Measurements from ENCODE around the gene CSMD2.

CSMD2 gene

DNA sequence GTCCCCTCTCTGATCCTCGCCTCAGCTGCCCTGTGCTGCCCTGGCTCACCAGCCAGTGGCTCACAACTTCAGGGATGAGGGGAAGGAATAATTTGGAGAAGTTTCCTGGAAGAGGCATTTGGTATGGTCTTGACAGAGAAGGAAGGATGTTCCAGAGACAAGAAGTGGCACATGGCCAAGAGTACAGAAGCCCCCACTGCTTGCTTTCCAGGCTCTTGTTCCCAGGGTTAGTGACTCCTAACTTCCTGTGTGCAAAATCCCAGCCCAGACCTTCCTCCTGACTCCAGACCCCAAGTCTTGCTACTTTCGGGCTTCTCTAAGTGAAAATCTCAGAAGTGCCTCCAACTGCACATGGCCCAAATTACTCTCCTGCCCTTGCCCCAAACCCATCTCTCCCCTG lies 215.5 kb downstream of the CSMD2 start:
- DNase-seq: no peak

DNA sequence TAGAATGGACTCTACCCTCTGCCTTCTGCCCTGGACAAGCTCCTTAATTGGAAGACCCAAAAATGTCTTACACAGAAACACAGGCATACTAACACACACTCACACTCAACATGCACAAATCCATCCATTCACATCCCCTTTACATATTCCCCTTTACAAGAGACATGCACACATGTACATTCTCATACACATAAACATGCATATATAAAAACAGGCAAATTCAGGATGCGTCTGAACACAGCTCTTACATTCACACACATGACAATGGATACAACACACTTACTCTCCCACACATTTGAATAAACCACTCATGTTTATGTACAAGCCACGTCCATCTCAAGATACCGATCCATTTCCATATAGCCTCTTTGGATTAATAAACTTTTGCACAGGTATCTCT lies 216.7 kb downstream of the CSMD2 start:
- no peak for DNase-seq

DNA sequence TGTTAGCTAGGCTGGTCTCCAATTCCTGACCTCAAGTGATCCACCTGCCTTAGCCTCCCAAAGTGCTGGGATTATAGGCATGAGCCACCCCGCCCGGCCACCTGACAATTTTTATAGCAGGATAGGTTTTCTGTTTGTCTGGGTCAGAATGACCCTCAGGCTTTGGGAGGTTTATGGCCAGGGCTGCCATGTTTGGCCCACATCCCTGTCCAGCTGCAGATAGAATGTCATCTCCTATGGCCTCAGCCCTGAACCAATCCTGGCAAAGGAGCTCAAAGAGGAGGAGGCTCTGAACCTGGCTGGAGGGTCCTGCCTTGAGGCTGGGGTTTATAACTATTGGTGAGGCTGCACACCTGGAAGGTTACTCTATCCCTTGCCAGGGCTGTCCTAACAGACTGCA lies 218.2 kb downstream of the CSMD2 start:
- no peak for DNase-seq

DNA sequence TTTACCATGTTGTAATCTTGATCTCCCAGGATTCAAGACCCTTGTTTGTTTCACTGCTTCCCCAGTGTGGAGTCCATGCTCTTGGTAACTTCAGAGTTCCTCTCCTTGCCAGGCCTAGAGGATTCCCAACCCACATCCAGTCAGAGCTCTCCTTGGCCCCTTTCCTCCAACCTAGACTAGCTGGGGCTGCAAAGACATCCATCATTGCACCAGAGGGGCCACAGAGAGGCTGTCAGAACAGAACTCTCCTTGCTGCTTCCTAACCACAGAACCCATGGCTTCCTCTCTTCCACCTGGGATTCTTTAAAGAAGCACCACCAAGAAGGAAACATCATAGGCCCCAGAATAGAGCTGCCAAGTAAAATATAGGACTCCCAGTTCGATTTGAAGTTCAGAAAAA lies 220.2 kb downstream of the CSMD2 start:
- DNase-seq: no peak

DNA sequence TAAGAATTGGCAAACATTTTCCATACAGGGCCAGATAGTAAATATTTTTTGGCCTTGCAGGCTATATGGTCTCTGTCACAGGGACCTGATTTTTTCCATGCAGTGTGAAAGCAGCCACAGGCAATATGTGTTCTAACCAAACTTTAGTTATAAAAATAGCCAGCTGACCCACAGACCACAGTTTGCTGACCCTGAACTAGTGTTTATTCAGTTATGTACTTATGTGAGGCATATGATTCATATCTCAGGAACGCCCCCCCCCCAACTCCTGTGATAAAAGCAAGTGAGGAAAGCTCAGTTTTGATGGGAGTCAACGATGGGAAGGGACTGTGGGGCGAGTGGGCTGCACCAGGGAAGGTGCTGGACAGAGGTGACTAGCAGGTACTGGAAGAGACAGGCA lies 221.1 kb downstream of the CSMD2 start:
- DNase-seq: no peak

DNA sequence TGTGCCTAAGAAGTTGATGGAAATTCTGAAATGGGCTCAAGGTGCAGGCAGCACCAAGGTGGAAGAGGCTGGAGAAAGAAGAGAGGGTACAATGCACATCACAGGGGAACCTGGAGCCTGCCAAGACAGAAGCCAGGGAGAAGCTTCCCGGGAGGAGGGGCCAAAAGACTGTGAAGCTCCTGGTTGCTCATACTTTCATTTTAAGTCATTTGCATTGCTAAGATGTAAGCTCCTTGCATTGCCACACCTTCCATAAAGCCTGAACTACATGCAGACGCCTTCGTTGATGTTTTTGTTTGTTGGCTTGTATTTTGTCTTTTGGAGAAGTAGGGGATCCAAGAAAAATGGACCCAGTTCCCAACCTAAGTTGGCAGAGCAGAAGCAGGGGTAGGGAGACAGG lies 232.2 kb downstream of the CSMD2 start:
- no peak for DNase-seq

DNA sequence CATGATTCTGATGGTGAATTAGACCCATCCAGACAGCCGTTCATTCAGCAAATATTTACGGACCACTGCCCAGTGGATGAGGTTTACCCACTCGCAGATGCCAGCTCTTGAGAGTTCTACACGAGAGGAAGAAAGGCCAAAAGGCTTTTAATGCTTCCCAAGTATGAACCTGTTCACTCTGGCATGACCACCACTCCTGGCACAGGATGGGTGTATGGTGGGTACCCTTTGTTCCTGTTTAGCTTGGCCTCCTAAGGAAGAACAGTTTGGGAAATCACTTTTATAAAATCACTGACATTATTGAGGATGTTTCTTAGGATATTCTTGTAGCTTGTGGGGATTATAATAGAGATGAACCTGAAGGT lies 233.9 kb downstream of the CSMD2 start:
- no peak for DNase-seq

DNA sequence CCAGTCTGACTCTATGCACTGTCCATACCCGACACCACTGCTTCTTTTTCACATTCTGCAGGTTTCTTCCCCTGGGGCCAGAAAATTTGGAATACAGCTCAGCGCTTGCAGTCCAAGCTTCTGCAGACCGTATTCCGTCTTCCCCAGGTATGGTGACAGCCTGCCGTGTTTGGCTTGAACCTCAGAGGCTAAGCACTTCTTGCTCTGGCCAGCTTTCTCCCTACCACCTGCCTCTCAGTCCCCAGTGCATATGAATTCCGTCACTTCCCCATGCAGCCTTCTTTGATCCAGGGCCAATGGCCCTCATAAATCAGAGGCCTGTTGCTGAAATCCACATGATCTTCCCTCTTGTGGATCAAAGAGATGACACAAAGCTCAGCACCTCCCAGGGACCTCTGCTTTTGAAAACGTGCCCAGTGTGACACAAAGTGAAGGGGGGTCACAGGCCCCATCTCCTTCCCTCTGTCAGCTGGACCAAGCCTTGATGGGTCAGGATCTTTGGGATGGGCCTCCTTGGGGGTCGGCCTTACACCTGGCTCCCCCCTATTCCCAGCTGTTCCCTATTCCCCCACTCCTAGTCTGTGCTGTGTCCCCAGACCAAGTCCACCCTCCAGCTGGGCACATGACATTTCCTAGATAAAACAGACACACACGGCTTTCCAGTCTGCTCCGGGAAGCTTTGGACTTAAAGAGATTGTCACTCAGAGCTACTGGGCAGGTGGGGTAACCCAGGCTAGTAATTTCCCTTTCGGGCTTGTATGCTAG lies 234.5 kb downstream of the CSMD2 start:
- no peak for DNase-seq

DNA sequence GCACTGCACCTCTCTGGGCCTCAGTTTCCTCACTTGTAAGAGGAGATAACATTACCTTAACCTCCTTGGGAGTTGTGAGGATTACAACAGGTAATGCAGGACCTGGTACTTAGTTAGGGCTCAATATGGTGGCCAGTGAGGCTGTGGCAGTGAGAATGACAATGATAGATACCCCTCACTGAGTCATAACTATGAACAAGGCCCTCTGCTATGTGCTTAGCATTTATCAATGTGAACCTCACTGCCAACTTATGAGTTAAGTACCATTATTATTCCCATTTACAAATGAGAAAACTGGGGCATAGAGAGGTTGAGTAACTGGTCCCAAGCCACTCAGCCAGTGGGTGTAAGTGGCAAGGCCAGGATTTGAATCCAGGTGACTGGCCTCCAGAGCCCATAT lies 236.8 kb downstream of the CSMD2 start:
- no peak for DNase-seq

DNA sequence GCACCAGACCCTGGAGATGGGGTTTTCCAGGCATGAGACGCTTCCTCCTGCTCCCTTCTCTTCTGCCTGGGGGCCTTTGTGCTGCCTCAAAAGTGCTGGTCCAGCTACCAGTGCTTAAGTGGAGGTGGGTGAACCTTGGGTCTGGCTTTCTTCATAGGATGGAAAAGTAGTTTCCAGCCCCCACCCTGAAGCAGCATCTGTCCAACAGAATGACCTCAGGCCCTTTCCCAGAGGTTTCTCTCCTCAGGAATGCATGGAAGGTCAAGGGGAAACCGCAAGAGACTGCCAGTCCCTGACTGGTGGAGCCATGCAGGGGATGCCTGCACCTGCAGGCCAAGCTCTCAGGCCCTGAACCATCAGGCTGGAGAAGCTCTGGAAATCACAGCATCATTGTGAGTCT lies 237.3 kb downstream of the CSMD2 start:
- no peak for DNase-seq

DNA sequence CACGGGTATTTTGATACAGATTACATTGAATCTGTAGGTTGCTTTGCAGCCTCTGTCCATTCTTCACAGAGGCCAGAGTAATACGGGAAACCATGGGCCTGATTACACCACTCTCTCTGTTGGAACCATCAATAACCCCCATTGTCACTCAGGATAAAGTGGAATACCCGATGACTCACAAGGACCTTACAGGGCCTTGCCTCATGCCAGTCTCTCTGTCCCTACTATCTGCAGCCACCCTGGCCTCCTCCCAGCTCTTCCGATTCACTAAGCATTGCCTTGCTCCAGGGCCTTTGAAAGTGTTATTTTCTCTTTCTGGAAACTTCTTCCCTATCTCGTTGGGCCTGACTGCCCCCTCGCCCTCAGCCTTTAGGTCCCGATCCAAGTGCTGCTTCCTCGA lies 239.4 kb downstream of the CSMD2 start:
- no peak for DNase-seq

DNA sequence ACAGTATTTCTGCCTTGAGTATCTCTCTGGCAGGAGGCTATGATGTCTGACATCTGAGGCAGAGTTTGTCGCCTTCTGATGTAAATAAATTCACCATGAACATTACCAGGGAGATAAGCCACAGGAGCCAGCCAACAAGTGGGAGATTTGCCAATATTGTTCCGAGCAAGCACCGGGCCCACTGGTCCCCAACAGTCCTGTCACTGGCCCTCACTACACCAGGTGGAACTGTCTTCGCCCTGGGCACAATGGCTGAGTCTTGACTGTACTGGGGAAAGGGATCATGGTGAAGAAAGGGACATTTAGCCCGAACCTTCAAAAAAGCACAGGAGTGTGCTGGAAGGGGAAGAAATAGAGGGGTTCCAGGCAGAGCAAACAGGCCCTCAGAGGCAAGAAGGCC lies 243.7 kb downstream of the CSMD2 start:
- no peak for DNase-seq

DNA sequence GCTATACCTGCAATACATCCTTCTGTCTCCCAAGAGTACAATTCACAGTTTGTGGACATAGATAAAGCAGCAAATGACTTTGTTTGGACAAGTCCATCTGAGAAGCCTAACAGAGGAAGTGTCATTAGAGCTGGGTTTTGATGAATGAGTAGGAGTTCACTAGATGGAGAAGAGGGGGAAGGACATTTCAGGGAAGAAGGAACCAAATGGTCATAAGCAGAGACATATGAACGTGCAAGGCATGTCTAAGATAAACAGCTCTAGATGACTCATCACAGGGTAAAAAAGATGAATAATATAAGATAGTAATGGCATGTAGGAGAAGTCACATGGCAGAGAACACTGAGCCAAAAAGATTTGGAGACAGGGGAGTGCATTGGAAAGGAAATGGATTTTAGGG lies 246.7 kb downstream of the CSMD2 start:
- no peak for DNase-seq

DNA sequence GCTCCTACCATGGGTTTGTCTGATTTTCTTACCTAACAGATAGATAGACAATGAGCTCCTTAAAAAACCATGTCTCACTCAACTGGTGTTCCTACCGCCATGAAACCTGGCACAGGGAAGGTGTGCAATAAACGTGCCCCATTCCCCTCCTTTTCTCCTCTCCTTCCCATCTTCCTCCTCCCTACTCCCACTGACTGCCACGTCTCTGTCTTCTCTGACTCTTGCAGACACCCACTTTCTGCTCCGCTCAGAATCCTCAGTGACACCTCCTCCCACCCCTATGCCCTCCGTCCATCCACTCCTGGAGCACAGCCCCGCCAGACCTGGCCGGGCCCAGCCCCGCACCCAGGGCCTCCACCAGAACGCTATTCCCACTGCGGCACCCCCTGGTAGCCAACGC lies 248.2 kb downstream of the CSMD2 start:
- DNase-seq: no peak

DNA sequence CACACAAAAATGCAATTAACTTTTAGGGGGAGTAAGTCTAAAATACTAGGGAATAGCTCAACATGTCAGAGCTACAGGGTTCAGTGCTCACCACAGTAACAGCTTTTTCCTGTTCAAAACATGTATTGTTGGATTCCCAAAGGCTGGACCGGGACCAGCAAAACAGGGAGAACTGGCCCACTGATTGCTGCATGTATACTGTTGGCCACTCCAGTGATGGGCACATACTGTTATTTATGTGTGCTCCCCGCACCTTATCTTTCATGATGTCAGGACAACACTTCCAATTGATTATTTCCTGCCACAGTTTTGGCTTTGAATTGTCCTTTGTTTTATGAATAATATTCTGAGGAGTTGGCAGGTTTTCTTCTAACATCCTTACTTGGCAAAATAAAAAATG lies 250.5 kb downstream of the CSMD2 start:
- no peak for DNase-seq

DNA sequence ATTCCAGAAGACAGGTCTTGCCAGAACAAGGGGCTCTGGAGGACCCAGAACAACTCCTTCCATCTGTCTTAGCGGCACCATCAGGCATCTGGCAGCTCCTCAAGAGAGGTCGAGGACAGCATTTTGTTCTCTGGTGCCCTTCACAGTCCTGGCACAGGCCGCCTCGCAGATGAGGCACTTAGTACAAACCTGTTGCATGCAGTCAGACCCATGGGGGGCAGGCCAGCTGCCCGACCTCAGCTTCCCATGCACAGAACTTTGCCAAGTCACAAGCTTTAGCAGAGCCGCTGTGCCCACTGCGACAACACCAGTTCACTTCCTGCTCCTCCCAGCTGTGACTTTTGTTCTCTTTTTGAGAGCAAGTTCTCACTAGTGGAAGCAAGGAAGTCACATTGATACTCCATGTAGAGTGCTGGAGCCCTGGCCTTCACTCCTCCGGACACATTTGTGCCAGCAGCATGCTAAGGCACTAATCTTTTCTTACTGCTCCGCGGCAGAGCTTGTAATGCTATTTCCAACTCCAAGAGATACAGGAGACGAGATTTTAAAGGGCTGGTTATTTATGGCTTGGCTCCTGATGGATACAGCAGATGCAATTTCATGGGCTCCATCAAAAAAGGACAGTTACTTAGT lies 256.6 kb downstream of the CSMD2 start:
- no peak for DNase-seq

DNA sequence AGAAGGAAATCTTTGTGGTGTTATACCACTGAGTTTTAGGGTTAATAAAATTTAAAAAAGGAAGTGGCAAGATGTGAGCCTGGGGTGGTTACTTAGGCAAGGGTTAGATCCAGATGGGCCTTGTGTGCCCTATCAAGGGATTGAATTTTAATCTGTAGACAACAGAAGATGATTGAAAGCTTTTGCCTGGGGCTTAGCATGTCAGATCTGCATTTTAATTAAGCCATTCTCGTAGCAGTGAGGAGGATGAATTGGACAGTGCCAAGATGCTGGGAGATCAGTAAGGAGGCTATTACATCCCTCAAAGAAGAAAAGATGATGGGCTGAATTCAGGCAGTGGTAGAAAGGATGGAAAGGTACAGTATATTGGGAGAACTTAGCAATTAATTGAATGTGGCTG lies 258.9 kb downstream of the CSMD2 start:
- DNase-seq: no peak

DNA sequence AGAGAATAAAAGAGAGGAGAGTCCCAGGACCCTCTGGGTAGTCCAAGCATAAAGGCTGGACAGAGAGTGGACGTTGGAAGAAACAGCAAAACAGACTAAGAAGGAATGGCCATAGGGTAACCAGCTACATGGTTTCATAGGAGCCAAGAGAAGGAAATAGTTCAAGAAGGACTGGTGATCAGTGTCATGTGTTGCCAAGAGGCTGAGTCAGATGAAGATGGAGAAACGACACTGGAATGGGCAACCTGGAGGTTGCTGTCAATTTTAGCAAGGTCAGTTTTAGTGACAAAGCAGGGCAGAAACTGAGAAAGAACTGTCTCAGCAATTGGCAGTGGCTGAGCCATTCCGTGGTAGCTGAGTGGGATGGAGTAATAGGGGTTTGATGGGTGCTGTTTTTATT lies 259.8 kb downstream of the CSMD2 start:
- no peak for DNase-seq

DNA sequence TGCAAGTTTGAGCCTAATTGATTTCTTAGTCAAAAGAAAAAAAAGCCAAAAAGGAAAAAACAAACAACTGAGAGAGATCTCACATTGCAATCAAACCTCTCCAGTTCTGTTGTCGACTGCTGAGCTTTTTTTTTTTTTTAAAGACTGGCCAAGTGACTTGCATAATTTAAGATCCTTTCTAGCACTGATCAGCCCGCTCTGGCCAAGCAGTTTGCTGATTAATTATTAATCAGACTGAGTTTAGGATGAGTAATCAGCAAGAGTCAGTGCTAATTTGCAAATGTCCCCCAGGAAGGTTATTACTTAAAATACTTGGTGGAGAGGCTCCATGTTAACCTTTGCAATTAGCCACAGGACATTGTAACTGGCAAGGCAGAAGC lies 261.8 kb downstream of the CSMD2 start:
- DNase-seq: no peak

DNA sequence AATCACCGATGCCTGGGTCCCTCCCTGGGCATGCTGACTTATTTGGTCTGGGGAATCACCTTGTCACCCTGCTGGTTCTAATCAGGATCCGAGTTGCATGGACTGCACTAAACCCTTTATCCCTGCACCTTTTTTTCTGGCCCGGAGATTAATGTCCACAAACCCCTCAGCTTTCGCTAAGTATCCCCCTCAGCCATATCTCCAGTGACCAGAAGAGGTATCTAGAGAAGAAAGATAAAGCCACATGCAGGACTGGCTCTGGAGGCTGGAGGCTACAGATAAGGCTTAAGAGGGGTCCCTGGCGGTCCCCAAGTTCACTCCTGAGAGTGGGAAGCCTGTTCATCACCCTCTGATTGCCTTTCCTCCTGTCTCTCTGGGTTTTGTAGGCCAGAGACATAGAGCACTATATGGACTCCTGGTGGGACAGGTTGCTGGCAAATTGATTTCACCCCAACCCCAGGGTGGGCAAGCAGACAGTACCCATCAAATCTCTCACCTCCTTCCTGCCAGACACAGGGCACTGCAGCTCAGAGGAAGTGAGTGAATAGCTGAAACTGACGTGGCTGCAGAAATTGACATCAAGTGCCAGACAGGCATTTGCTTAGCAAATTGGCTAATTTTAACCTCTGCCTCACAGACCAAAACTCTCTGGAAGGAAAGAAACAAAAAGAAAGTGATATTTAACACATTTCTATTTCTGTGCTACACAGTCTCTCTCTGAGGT lies 262.4 kb downstream of the CSMD2 start:
- DNase-seq: no peak

DNA sequence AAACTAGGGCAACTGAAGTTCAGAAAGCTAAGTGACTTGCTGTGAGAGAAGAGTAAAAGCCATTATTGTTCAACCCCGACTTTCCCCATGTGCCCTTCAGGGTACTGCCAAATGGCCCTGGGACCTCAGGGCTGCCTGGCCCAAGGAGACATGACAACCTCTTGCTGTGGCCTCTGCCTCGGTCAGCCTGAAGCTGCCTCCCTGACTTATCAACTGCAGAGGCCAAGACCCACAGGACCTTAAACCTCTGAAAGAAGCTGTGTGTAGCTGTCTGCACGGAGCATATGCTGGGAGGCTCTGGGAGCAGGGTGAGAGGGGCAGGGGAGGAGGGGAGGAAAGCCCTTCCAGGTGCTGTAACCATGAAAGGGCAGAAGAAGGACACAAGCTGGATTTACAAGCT lies 265.3 kb downstream of the CSMD2 start:
- DNase-seq: no peak

DNA sequence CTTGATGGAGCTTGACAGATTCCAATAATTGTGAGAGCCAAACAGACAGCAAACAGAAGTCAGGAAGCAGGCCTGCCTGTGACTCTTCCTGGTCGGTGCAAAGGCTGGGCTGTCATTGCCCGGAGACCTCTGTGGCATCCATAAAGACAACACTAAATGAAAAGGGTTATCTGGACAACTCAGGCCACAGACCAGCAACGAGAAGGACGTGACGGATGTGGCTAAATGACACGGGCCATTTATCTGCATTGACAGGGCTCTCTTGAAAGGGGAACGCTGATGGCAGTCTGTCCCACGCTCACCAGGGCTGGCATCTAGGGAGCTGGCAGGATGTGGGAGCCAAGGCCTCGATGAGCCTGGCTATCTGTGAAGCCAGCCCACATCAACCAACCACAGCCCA lies 266.1 kb downstream of the CSMD2 start:
- DNase-seq: no peak

DNA sequence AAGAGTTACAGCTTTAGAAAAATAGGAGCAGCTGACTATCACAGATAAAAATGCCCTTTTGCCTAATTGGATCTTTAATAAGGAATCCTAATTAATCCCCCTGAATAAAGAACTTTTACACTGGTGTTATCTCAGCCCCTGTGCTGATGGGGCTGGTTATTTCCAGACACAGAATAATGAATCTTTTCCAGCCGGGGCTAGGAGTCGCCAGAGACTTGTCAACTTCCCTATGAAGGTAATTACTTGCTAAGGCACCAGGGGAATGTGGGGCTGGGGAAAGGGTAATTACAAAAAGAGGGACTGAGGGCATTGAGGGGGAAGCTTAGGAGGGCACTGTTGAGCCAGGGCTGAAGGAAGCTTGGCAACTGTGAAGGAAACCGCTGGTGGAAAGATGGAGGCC lies 266.6 kb downstream of the CSMD2 start:
- DNase-seq: no peak

DNA sequence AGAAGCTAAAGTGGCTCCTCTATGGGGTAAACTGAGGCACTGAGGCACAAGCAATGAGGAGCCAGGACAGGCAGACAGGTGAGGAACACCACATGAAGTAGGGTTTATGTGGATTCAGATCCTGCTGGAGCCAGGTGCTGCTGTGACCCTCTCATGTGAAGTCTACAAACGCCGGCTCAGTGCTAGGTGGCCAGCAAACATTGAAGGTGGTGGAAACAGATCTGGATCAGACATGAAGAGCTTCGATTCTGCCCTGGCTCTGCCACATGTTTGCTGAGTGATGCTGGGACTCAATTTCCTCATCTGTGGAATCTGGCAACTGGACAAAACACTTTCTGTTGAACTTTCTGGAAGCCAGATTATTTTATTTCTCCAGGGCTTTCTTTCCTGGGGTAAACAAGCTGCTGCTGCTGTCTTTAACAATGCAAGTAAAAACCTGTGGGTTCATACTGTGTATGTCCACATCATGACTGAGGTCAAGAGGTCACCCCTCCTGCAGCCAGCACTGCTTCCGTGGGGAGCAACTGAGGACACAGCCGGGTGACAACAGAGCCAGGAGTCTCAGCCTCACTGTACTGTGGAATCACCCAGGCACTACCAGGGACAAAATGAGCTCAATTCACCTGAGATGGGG lies 267.8 kb downstream of the CSMD2 start:
- DNase-seq: no peak

Measured in stimulated activated CD4-positive, alpha-beta T cell treated with anti-CD3 and anti-CD28 coated beads, Interleukin-4, amount 100 ng/mL, for 1 hour (primary cell).